Middle frontal gyrus (tissue), 1 donor: ENCODE results near the gene IMP4.

Experiments
- DNase-seq: peaks from one replicate; pipeline ENCODE4 v3.0.0-alpha.2; 2015; ENCODE audit warnings: low spot score; ENCODE audit errors: extremely low spot score

Gene IMP4

GRCh38 chr2:130357864-130358263, 15.2 kb downstream of the IMP4 start:
- DNase-seq: no peak

- no peak for DNase-seq
Observed at GRCh38 chr2:130358420-130359350, 16.0 kb downstream of the IMP4 start.

GRCh38 chr2:130359466-130359865, 16.8 kb downstream of the IMP4 start:
- DNase-seq: no peak

- no peak for DNase-seq
Observed at GRCh38 chr2:130363479-130363878, 20.8 kb downstream of the IMP4 start.

- no peak for DNase-seq
Observed at GRCh38 chr2:130365075-130365474, 22.4 kb downstream of the IMP4 start.

GRCh38 chr2:130365963-130366362, 23.3 kb downstream of the IMP4 start:
- DNase-seq: no peak

GRCh38 chr2:130366720-130367119, 24.0 kb downstream of the IMP4 start:
- DNase-seq: no peak

- DNase-seq: no peak
Observed at GRCh38 chr2:130368786-130369185, 26.1 kb downstream of the IMP4 start.

- no peak for DNase-seq
Observed at GRCh38 chr2:130369311-130369964, 26.7 kb downstream of the IMP4 start.

- DNase-seq: no peak
Observed at GRCh38 chr2:130369965-130370341, 27.3 kb downstream of the IMP4 start.

GRCh38 chr2:130370490-130370889, 27.8 kb downstream of the IMP4 start:
- DNase-seq: no peak

- DNase-seq: no peak
Observed at GRCh38 chr2:130371723-130372054, 29.0 kb downstream of the IMP4 start.

GRCh38 chr2:130372055-130372832, 29.5 kb downstream of the IMP4 start:
- peak; percentile 76 for DNase-seq

- no peak for DNase-seq
Observed at GRCh38 chr2:130372833-130373807, 30.4 kb downstream of the IMP4 start.

- no peak for DNase-seq
Observed at GRCh38 chr2:130373808-130374365, 31.2 kb downstream of the IMP4 start.

GRCh38 chr2:130374587-130375290, 32.0 kb downstream of the IMP4 start:
- DNase-seq: no peak

- DNase-seq: no peak
Observed at GRCh38 chr2:130375291-130376266, 32.9 kb downstream of the IMP4 start.

GRCh38 chr2:130376433-130377293, 34.0 kb downstream of the IMP4 start:
- DNase-seq: no peak
